ENCODE measurements around the gene CDH4.

DNA sequence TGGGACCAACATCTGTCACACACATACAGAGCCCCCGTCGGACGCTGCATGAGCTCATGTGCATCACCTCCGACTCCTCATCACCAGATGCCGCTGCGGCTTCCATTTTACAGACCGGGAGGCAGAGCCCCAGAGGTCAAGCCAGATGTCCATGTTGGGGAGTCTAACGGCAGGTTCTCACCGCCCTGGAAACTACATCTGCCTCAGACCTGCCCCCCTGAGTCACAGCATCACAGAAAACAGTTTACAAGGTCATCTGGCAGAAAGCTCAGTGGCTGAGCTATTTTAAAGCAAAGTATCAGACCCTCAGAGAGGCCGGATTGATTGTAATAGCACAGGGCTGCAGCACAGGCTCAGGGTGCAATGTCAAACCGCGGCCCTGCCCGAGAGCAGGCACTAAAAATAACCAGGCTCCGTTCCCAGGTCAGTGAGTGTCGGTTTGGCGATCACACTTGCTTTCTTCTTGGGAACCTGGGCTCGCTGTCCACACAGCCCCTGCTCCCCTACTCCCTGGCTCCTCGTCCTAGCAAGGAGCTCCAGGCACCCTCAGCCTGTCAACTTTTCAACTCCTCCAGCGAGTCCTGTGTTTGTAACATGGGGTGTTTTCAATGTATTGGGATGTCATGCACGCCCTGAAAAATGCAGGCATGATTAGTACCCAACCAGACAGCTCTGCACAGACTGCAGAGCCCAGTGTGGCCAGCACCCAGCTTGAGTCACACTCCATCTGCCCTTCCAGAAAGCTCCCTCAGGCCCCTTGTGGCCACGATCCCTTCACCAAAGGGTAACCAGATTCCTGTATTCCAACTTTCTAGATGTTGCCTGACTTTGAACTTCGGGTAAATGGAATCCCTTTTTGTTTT, 264.5 kb downstream of the CDH4 start:
- no peak for TF ChIP-seq CTCF (IDR thresholded peaks at IDR 0.05)
- TF ChIP-seq POLR2A (IDR thresholded peaks at IDR 0.05), result no peak
- TF ChIP-seq EP300 (IDR thresholded peaks at IDR 0.05), result no peak
